Astrocyte (in vitro differentiated cells and primary cell): Measurements from ENCODE around the gene PTMS. TPM values are rescaled to one million over a fixed set of nuclear protein-coding genes. Genes with fewer than 3 reads are reported as not detected.
A peak's percentile ranks its signal among the peaks of the same experiment; 100 is the strongest.

Source experiments
- DNase-seq: peaks from one replicate; pipeline ENCODE4 v3.0.0-alpha.2; 2010; ENCODE audit warnings: low read depth
- FAIRE-seq: peaks from 2 replicates; lab custom pipeline; 2011; peaks lifted over from hg19 to GRCh38; lab: Jason Lieb, UNC
- H2AFZ ChIP-seq: 2 replicates; pipeline ENCODE4 v1.6.0; 2012; ENCODE audit warnings: low read depth, low read length, inconsistent platforms
- H3K27ac ChIP-seq: 2 replicates; pipeline ENCODE4 v1.5.1; 2011; ENCODE audit warnings: low read depth, low read length, inconsistent platforms
- H3K27me3 ChIP-seq: 2 replicates; pipeline ENCODE4 v1.6.0; 2011; ENCODE audit warnings: low read length, inconsistent platforms; ENCODE audit not compliant: insufficient read depth
- H3K36me3 ChIP-seq: 2 replicates; pipeline ENCODE4 v1.5.1; 2011; ENCODE audit warnings: low read length, inconsistent platforms; ENCODE audit not compliant: insufficient read depth
- H3K4me1 ChIP-seq: 2 replicates; pipeline ENCODE4 v1.5.1; 2011; ENCODE audit warnings: low read length, inconsistent platforms; ENCODE audit not compliant: insufficient read depth
- H3K4me2 ChIP-seq: 2 replicates; pipeline ENCODE4 v1.6.0; 2012; ENCODE audit warnings: low read length, inconsistent platforms
- H3K4me3 ChIP-seq: 2 replicates; pipeline ENCODE4 v1.5.1; 2011; ENCODE audit warnings: low read depth, mild to moderate bottlenecking, low read length, inconsistent platforms; ENCODE audit not compliant: insufficient read depth
- H3K79me2 ChIP-seq: 2 replicates; pipeline ENCODE4 v1.6.0; 2012; ENCODE audit warnings: mild to moderate bottlenecking, low read length, inconsistent platforms; ENCODE audit not compliant: insufficient read depth
- H3K9ac ChIP-seq: 2 replicates; pipeline ENCODE4 v1.6.0; 2012; ENCODE audit warnings: mild to moderate bottlenecking, low read length, inconsistent platforms
- H3K9me3 ChIP-seq: 2 replicates; pipeline ENCODE4 v1.5.1; 2012; ENCODE audit warnings: low read depth, mild to moderate bottlenecking, low read length, inconsistent platforms; ENCODE audit not compliant: insufficient read depth
- H4K20me1 ChIP-seq: 2 replicates; pipeline ENCODE4 v1.6.0; 2012; ENCODE audit warnings: low read length, inconsistent platforms; ENCODE audit not compliant: insufficient read depth
- H3K27ac Mint-ChIP-seq: one replicate; pipeline ENCODE4 v1.8.0; 2021; ENCODE audit warnings: mild to moderate bottlenecking, mixed read lengths; ENCODE audit not compliant: unreplicated experiment
- H3K27me3 Mint-ChIP-seq: one replicate; pipeline ENCODE4 v1.8.0; 2021; ENCODE audit warnings: low read depth, mixed read lengths; ENCODE audit not compliant: unreplicated experiment
- H3K36me3 Mint-ChIP-seq: one replicate; pipeline ENCODE4 v1.8.0; 2021; ENCODE audit warnings: low read depth, mixed read lengths; ENCODE audit not compliant: unreplicated experiment
- H3K4me1 Mint-ChIP-seq: one replicate; pipeline ENCODE4 v1.8.0; 2021; ENCODE audit warnings: low read depth, mixed read lengths; ENCODE audit not compliant: unreplicated experiment
- H3K4me3 Mint-ChIP-seq: one replicate; pipeline ENCODE4 v1.8.0; 2021; ENCODE audit warnings: mild to moderate bottlenecking, moderate library complexity, mixed read lengths; ENCODE audit not compliant: unreplicated experiment
- H3K9me3 Mint-ChIP-seq: one replicate; pipeline ENCODE4 v1.8.0; 2021; ENCODE audit warnings: mild to moderate bottlenecking, mixed read lengths; ENCODE audit not compliant: unreplicated experiment
- EZH2 ChIP-seq: IDR thresholded peaks from 2 replicates; pipeline ENCODE4 v1.6.1; 2012; ENCODE audit warnings: mild to moderate bottlenecking, low read length, inconsistent platforms; ENCODE audit not compliant: insufficient read depth
- total RNA-seq: library from RNA; stranded (reverse); gene quantifications from 2 replicates; pipeline ENCODE4 v1.2.1, GENCODE V29; 2021
- TF ChIP-seq, protein P1 (sequence below): IDR thresholded peaks from 2 replicates; pipeline ENCODE4 v1.5.1; 2011; ENCODE audit warnings: low read depth, mild to moderate bottlenecking, inconsistent platforms, low read length, moderate library complexity; ENCODE audit not compliant: insufficient read depth

Gene PTMS
- total RNA-seq, 1 donor from 2014 or later, result 510 TPM

GRCh38 chr12:6752167-6752920, 13.8 kb upstream of the PTMS start:
- peak overlapping the region; percentile 97 for H3K9ac ChIP-seq
- peak overlapping the region; percentile 98 for H3K27ac ChIP-seq
- peaks cover 33% of the 10 kb centered on the region for H3K79me2 ChIP-seq
- peak overlapping the region; percentile 98 for H3K4me2 ChIP-seq
- peaks cover 13% of the 10 kb centered on the region for H3K4me1 ChIP-seq
- Mint-ChIP-seq H3K36me3 (peaks cover 16% of the 10 kb centered on the region), H3K9me3 (no peaks in the 10 kb centered on the region), H3K27me3 (no peaks in the 10 kb centered on the region), H3K27ac (peak overlapping the region; percentile 93), H3K4me1 (peaks cover 24% of the 10 kb centered on the region), H3K4me3 (peak overlapping the region; percentile 99)
- H4K20me1 ChIP-seq, result peaks cover 50% of the 10 kb centered on the region
- DNase-seq (peak; percentile 29), FAIRE-seq (no peak)
- no peaks in the 10 kb centered on the region for H3K27me3 ChIP-seq
- H3K4me3 ChIP-seq, result peak overlapping the region; percentile 81
- H3K9me3 ChIP-seq, result no peaks in the 10 kb centered on the region
- no peak for TF ChIP-seq EZH2
- TF ChIP-seq, protein P1, sequence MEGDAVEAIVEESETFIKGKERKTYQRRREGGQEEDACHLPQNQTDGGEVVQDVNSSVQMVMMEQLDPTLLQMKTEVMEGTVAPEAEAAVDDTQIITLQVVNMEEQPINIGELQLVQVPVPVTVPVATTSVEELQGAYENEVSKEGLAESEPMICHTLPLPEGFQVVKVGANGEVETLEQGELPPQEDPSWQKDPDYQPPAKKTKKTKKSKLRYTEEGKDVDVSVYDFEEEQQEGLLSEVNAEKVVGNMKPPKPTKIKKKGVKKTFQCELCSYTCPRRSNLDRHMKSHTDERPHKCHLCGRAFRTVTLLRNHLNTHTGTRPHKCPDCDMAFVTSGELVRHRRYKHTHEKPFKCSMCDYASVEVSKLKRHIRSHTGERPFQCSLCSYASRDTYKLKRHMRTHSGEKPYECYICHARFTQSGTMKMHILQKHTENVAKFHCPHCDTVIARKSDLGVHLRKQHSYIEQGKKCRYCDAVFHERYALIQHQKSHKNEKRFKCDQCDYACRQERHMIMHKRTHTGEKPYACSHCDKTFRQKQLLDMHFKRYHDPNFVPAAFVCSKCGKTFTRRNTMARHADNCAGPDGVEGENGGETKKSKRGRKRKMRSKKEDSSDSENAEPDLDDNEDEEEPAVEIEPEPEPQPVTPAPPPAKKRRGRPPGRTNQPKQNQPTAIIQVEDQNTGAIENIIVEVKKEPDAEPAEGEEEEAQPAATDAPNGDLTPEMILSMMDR, result peak; percentile 31
- peak overlapping the region; percentile 90 for H2AFZ ChIP-seq
- peaks cover 29% of the 10 kb centered on the region for H3K36me3 ChIP-seq

DNA sequence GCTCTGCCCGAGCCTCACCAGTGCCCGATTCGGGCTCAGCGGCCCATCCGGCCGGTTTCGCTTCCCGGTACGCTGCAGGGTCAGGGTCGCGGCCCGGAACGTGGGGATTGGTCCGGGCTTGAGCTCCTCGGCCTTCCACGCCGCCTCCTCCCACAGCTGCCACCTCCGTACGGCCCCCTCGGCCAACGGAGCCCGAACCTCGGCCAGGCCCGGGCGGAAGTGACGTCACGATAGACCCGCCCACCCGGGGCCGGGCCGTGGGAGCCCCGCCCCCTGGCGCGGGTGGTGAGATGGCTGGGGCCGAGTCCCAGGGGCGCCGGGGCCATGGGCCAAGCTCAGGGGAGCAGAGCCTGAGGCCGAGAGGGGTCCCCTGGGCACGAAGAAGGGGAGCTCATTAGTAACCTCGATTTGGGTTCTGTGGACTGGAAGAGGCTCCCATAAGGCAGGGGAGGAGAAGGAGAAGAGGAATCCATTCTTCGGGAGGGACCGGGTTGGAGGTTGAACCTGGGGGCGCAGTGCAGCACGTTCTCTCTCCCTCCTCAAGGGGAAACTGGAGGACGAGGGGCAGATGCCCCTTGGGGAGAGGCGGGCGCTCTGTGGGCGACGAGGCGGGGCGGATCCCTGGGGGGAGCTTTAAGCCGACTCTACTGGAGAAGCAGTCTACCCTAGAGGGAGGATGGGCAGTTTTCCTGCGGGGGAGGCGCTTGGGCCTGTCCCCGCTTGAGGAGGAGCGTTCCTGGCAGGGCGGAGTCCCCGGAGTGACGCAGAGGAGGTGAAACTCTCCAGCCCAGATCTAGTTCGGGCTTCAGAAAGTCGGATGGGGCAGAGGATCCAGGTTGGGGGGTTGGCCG, 13.0 kb upstream of the PTMS start, which contains the start of gene MLF2:
Gene MLF2 (minus strand): TSS at position 221 of the 851 bp plus-strand sequence. CDS start 807 bp downstream, outside the sequence.
- peaks cover 13% of the 10 kb centered on the region for H3K4me1 ChIP-seq
- H3K4me3 ChIP-seq, result peak within 1 kb of the TSS; percentile 81
- DNase-seq (peak; percentile 98), FAIRE-seq (peak; percentile 85)
- peaks cover 42% of the 10 kb centered on the region for H4K20me1 ChIP-seq
- peaks cover 11% of the 10 kb centered on the region for H3K36me3 Mint-ChIP-seq
- peaks cover 24% of the 10 kb centered on the region for H3K4me1 Mint-ChIP-seq
- peak within 1 kb of the TSS; percentile 98 for H3K27ac ChIP-seq
- H3K9me3 Mint-ChIP-seq, result no peaks in the 10 kb centered on the region
- peak within 1 kb of the TSS; percentile 99 for H3K27ac Mint-ChIP-seq
- H3K36me3 ChIP-seq, result peaks cover 21% of the 10 kb centered on the region
- H3K79me2 ChIP-seq, result peaks cover 33% of the 10 kb centered on the region
- peak within 1 kb of the TSS; percentile 97 for H3K9ac ChIP-seq
- no peaks in the 10 kb centered on the region for H3K27me3 ChIP-seq
- no peaks in the 10 kb centered on the region for H3K27me3 Mint-ChIP-seq
- peak within 1 kb of the TSS; percentile 99 for H3K4me3 Mint-ChIP-seq
- H3K9me3 ChIP-seq, result no peaks in the 10 kb centered on the region
- H3K4me2 ChIP-seq, result peak within 1 kb of the TSS; percentile 98
- TF ChIP-seq, protein P1, result peak; percentile 91
- TF ChIP-seq EZH2, result no peak
- H2AFZ ChIP-seq, result peak within 1 kb of the TSS; percentile 90
